ENCODE measurements around the gene ZNF827. TPM values are rescaled to one million over a fixed set of nuclear protein-coding genes. Genes with fewer than 3 reads are reported as not detected.

The ZNF827 gene
- total and polyA plus RNA-seq, 2 of the 13 experiments (the other 11 are each of a cell fraction or from before 2014, with no cell fraction given), result 2.8 TPM

GRCh38 chr4:145732895-145733880 is 205.4 kb downstream of the ZNF827 start (continued):
- TF ChIP-seq ZNF430 (CRISPR knock-in tag; IDR thresholded peaks at IDR 0.05) (peak; percentile 22; the same call in 1 of the 2 replicates), ATAD3A (CRISPR knock-in tag; IDR thresholded peaks at IDR 0.05) (no peak), LRRFIP1 (CRISPR knock-in tag; conservative IDR thresholded peaks at IDR 0.05) (no peak), YY1 (IDR thresholded peaks at IDR 0.05; ENCODE audit: insufficient read depth, insufficient replicate concordance, low read depth, low read length) (peak; percentile 36), ZNF362 (CRISPR knock-in tag; IDR thresholded peaks at IDR 0.05; ENCODE audit: borderline replicate concordance) (no peak), ZNF878 (CRISPR knock-in tag; IDR thresholded peaks at IDR 0.05) (no peak), GATAD2A (CRISPR knock-in tag; IDR thresholded peaks at IDR 0.05) (0 out of 2 replicates have a peak, but pooled peaks have one; percentile 18), ZNF326 (CRISPR knock-in tag; IDR thresholded peaks at IDR 0.05; ENCODE audit: borderline replicate concordance) (no peak), NCOA2 (CRISPR knock-in tag; IDR thresholded peaks at IDR 0.05) (no peak), SNAPC4 (CRISPR knock-in tag; IDR thresholded peaks at IDR 0.05) (no peak), RNF2 (conservative IDR thresholded peaks at IDR 0.05; ENCODE audit: low read depth) (no peak), ZNF547 (CRISPR knock-in tag; IDR thresholded peaks at IDR 0.05) (no peak), ZNF558 (CRISPR knock-in tag; IDR thresholded peaks at IDR 0.05; ENCODE audit: borderline replicate concordance) (no peak), ZC3H4 (CRISPR knock-in tag; IDR thresholded peaks at IDR 0.05; ENCODE audit: borderline replicate concordance) (no peak), ZNF451 (CRISPR knock-in tag; IDR thresholded peaks at IDR 0.05) (0 out of 2 replicates have a peak, but pooled peaks have one; percentile 16), ZBTB4 (CRISPR knock-in tag; IDR thresholded peaks at IDR 0.05; ENCODE audit: borderline replicate concordance) (no peak)

All from HepG2 (cell line).